ENCODE results near the gene GOLIM4. TPM values are rescaled to one million over a fixed set of nuclear protein-coding genes. Genes with fewer than 3 reads are reported as not detected.

GOLIM4 gene
- total RNA-seq, 1 experiment from 2014 or later: 35.4 TPM

DNA sequence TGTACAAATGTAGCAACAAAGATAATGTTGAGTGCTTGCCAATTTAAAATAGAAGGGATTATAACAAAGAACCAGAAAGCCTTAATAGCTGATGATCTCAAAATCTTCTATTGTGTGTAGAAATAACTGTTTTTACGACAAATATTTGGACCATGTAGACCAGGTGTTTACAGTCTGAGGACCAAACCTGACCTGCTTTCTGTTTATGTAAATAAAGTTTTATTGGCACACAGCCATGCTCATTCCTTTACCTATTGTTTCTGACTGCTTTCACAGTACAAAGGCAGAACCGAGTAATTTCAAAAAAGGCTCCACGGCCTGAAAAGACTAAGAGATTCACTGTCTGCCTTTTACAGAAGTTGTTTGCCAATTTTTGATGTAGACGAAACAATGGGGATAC, 91.8 kb downstream of the GOLIM4 start:
- no peaks in the 10 kb centered on the region for H3K36me3 ChIP-seq (ENCODE audit: control insufficient read depth, insufficient read depth, low read length)
- 0 out of 2 replicates have a peak, but pooled peaks cover 2% of the 10 kb centered on the region for H3K27me3 ChIP-seq (ENCODE audit: control insufficient read depth, insufficient read depth, low read length)
- no peak overlapping the region for H3K27ac ChIP-seq (ENCODE audit: low read length)
- ChIA-PET CTCF (no interaction called here), POLR2A (interaction anchor here (0.6 kb wide), 1 partner anchor 1532 kb away, joined by 8 read pairs; no protein-coding TSS in a partner anchor)
- intact Hi-C loops (cut with micrococcal nuclease; ENCODE audit: unreplicated experiment) (no loop called here), in situ Hi-C loops (cut with HindIII; ENCODE audit: low pct_unique_long_range_greater_than_20kb, low sequenced_read_pairs) (no loop called here)
- H3K4me3 ChIP-seq (ENCODE audit: low read depth in 2 of 2, low read length in 2 of 2): no peak overlapping the region
- ATAC-seq (no peak), DNase-seq (ENCODE audit: low read depth, low spot score) (no peak)
- TF ChIP-seq POLR2AphosphoS5 (IDR thresholded peaks at IDR 0.05; ENCODE audit: low read depth, low read length) (no peak), TCF7L2 (IDR thresholded peaks at IDR 0.05; ENCODE audit: low read depth, low read length) (no peak), SIN3A (IDR thresholded peaks at IDR 0.05; ENCODE audit: borderline replicate concordance, insufficient read depth, low read depth, low read length) (no peak)
- TF ChIP-seq, protein P1, sequence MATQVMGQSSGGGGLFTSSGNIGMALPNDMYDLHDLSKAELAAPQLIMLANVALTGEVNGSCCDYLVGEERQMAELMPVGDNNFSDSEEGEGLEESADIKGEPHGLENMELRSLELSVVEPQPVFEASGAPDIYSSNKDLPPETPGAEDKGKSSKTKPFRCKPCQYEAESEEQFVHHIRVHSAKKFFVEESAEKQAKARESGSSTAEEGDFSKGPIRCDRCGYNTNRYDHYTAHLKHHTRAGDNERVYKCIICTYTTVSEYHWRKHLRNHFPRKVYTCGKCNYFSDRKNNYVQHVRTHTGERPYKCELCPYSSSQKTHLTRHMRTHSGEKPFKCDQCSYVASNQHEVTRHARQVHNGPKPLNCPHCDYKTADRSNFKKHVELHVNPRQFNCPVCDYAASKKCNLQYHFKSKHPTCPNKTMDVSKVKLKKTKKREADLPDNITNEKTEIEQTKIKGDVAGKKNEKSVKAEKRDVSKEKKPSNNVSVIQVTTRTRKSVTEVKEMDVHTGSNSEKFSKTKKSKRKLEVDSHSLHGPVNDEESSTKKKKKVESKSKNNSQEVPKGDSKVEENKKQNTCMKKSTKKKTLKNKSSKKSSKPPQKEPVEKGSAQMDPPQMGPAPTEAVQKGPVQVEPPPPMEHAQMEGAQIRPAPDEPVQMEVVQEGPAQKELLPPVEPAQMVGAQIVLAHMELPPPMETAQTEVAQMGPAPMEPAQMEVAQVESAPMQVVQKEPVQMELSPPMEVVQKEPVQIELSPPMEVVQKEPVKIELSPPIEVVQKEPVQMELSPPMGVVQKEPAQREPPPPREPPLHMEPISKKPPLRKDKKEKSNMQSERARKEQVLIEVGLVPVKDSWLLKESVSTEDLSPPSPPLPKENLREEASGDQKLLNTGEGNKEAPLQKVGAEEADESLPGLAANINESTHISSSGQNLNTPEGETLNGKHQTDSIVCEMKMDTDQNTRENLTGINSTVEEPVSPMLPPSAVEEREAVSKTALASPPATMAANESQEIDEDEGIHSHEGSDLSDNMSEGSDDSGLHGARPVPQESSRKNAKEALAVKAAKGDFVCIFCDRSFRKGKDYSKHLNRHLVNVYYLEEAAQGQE (IDR thresholded peaks at IDR 0.05; ENCODE audit: insufficient read depth in 1 of 2, low read depth in 2 of 2, low read length in 1 of 2): no peak
- TF ChIP-seq, protein P2, sequence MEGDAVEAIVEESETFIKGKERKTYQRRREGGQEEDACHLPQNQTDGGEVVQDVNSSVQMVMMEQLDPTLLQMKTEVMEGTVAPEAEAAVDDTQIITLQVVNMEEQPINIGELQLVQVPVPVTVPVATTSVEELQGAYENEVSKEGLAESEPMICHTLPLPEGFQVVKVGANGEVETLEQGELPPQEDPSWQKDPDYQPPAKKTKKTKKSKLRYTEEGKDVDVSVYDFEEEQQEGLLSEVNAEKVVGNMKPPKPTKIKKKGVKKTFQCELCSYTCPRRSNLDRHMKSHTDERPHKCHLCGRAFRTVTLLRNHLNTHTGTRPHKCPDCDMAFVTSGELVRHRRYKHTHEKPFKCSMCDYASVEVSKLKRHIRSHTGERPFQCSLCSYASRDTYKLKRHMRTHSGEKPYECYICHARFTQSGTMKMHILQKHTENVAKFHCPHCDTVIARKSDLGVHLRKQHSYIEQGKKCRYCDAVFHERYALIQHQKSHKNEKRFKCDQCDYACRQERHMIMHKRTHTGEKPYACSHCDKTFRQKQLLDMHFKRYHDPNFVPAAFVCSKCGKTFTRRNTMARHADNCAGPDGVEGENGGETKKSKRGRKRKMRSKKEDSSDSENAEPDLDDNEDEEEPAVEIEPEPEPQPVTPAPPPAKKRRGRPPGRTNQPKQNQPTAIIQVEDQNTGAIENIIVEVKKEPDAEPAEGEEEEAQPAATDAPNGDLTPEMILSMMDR (IDR thresholded peaks at IDR 0.05): no peak
- no peaks in the 10 kb centered on the region for H3K4me1 ChIP-seq (ENCODE audit: control insufficient read depth, insufficient read depth, low read length)
- BruUV-seq (replicated peaks): no TSS peak
- H3K9me3 ChIP-seq (ENCODE audit: control insufficient read depth, insufficient read depth, low read depth, low read length): no peaks in the 10 kb centered on the region

GRCh38 chr3:168002786-168003368, 92.8 kb downstream of the GOLIM4 start:
- H3K36me3 ChIP-seq (ENCODE audit: control insufficient read depth, insufficient read depth, low read length): no peaks in the 10 kb centered on the region
- ATAC-seq (peak; percentile 63), DNase-seq (ENCODE audit: low read depth, low spot score) (no peak)
- TF ChIP-seq POLR2AphosphoS5 (IDR thresholded peaks at IDR 0.05; ENCODE audit: low read depth, low read length): no peak
- TF ChIP-seq, protein P1 (IDR thresholded peaks at IDR 0.05; ENCODE audit: insufficient read depth in 1 of 2, low read depth in 2 of 2, low read length in 1 of 2): no peak
- TF ChIP-seq SIN3A (IDR thresholded peaks at IDR 0.05; ENCODE audit: borderline replicate concordance, insufficient read depth, low read depth, low read length): no peak
- no peak for TF ChIP-seq TCF7L2 (IDR thresholded peaks at IDR 0.05; ENCODE audit: low read depth, low read length)
- TF ChIP-seq, protein P2 (IDR thresholded peaks at IDR 0.05): no peak
- CTCF ChIA-PET: no interaction called here
- intact Hi-C loops (cut with micrococcal nuclease; ENCODE audit: unreplicated experiment): no loop called here
- 0 out of 2 replicates have a peak, but pooled peaks cover 2% of the 10 kb centered on the region for H3K27me3 ChIP-seq (ENCODE audit: control insufficient read depth, insufficient read depth, low read length)
- no TSS peak for BruUV-seq (replicated peaks)
- H3K4me1 ChIP-seq (ENCODE audit: control insufficient read depth, insufficient read depth, low read length): no peaks in the 10 kb centered on the region
- no peak overlapping the region for H3K4me3 ChIP-seq (ENCODE audit: low read depth in 2 of 2, low read length in 2 of 2)
- no peaks in the 10 kb centered on the region for H3K9me3 ChIP-seq (ENCODE audit: control insufficient read depth, insufficient read depth, low read depth, low read length)
- in situ Hi-C loops (cut with HindIII; ENCODE audit: low pct_unique_long_range_greater_than_20kb, low sequenced_read_pairs): no loop called here
- H3K27ac ChIP-seq (ENCODE audit: low read length): no peak overlapping the region
- POLR2A ChIA-PET: no interaction called here

Measured in Panc1 (cell line).